GM12891 (cell line): ENCODE measurements around the gene CREB3L2.

Experiments
- PAX5 ChIP-seq: IDR thresholded peaks from 2 replicates; pipeline ENCODE4 v1.6.1; 2011; ENCODE audit warnings: low read length, moderate library complexity, mild to moderate bottlenecking; ENCODE audit not compliant: insufficient read depth, severe bottlenecking
- POLR2A ChIP-seq: IDR thresholded peaks from 2 replicates; pipeline ENCODE4 v1.6.1; 2011; ENCODE audit warnings: low read depth, low read length, control low read depth
- POLR2AphosphoS5 ChIP-seq: IDR thresholded peaks from 2 replicates; pipeline ENCODE4 v1.6.1; 2011; ENCODE audit warnings: low read depth, low read length, control low read depth
- POU2F2 ChIP-seq: IDR thresholded peaks from 2 replicates; pipeline ENCODE4 v1.6.1; 2011; ENCODE audit warnings: low read depth, mild to moderate bottlenecking, control low read depth, low read length, moderate library complexity
- SPI1 ChIP-seq: IDR thresholded peaks from 2 replicates; pipeline ENCODE4 v1.6.1; 2011; ENCODE audit warnings: low read depth, low read length, control low read depth
- TAF1 ChIP-seq: IDR thresholded peaks from 2 replicates; pipeline ENCODE4 v1.6.1; 2011; ENCODE audit warnings: low read depth, low read length, control low read depth

DNA sequence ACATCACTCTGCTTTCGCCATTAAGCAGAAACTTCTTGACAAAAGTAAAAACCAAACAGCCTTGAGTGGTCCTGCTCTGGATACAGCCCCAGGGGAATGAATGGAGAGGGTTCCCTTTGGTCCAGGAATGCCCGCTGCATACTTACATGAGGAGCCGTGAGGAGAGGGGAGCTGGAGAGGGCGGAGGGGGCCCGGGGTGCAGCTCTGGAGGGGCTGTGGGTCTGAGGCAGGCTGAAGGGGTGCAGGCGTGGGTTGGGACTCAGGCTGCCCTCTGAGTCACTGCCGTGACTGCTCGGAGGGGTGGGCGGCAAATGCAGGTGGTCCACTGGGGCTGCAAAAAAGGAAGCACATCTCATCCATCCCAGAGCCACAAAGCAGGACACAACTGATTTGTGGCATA, 93.8 kb downstream of the CREB3L2 start:
- TF ChIP-seq POLR2A = no peak
- no peak for TF ChIP-seq PAX5
- no peak for TF ChIP-seq TAF1
- no peak for TF ChIP-seq POLR2AphosphoS5
- TF ChIP-seq POU2F2 = no peak
- no peak for TF ChIP-seq SPI1
